ENCODE data around the gene SRGAP3.

SRGAP3 gene

DNA sequence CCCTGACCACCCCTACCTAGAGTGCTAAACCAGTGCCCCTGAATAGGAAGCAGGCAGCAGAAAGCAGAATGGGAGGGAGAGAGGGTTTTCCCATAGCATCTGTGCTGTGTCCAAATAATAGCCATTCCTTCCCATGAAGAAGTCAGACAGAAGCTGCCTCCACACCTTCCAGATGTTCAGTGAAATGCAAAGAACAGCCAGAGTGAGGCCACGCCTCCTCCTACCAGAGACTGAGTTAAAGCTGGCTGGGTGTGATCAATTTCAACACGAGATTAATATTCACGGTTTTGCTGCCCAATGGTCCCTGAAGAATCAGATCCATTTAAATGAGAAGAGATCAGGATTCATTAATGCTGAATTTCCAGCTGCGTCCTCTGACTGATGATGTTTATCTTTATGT lies 111.8 kb downstream of the SRGAP3 start:
- no peak for DNase-seq

DNA sequence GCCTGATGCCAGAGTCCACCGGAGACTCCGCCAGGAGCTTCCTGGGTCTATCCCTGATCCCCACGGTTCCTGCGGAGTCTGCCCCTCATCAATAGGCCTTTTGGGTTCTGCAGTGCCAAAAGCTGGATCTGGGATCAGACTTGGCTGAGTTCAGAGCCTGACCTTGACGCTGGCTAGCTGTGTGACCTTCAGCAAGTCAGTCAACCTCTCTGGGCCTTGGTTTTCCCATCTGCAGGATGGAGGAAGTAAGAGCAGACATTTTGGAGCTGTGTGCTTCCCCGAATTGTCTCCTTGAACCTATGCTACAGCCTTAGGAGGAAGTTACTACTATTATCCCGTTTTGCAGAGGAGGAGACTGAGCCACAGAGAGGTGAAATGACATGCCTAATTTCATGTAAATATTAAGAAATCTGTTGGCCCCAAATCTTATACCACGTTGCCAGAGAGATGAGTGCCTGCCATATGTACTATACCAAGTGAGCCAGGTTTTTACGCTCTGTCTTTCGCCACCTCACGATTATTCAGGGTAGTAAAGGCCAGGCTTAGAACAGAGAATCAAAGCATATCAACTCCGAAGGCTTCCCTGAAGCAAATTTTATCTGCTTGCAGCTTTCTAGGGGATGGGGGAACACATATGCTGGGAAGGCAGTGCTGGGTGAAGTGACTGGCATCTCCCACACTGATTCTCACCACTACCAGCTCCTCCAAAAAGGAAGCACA lies 112.5 kb downstream of the SRGAP3 start:
- no peak for DNase-seq

DNA sequence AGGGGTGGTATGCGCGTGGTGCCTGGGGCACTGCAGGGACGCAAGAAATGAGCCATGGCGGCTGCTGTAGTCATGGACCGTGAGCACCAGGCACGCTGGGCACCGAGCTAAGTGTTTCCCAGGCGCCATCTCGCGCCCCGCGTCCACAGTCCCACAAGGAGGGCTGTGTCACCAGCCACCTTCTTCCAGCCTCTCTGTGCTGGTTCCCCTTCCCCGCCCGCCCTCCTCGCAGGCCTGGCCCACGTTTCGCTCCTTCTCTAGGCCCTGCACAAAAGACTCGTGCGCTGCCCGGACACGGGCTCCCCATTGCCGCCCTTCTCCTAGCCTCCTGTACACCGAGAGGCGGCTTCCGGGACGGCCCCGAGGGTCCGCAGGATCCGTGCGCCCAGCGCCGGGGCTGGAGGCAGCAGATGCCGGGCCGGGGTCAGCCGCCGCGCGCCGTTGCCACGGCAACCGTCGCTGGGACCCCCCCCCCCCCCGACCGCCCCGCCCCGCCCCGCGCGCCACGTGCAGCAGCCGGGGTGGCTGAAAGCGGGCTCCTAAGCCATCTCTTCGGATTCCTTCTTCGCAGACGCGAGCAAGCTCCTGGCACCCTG lies 113.4 kb downstream of the SRGAP3 start:
- no peak for DNase-seq

DNA sequence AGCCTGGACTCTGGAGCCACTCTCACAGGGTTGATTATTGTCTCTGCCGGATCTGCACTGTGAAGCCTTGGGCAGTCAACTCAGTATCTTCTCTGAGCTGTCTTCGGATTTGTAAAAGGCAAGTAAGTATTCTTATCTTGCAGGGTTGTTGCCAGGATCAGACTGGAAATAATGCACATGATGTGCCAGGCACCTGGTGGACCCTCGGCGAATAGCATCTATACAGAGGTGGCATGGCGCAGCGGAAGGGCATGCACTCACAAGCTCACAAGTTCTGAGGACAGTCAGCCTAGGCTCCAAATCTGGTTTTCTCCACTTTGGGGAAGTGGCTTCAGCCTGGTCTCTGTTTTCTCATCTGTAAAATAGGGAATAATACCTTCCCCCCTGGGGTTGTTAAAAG lies 113.9 kb downstream of the SRGAP3 start:
- DNase-seq = no peak

DNA sequence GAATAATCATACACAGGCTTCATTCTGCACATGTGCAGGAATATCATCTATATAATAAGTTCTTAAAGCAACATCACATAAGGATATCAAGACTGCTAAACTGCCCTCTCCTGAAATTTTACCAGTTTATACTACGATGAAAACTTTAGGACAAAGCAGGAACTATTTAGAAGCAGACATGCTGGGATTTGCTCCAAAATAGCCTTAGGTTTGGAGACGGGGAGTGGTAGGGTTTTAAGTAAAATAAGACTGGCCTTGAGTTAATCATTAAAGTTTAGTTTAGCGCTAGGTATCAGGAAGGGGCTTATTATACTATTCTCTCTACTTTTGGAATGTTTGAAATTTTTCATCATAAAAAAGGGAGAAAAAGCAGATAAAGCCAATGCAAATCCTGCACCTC lies 115.8 kb downstream of the SRGAP3 start:
- DNase-seq = no peak

DNA sequence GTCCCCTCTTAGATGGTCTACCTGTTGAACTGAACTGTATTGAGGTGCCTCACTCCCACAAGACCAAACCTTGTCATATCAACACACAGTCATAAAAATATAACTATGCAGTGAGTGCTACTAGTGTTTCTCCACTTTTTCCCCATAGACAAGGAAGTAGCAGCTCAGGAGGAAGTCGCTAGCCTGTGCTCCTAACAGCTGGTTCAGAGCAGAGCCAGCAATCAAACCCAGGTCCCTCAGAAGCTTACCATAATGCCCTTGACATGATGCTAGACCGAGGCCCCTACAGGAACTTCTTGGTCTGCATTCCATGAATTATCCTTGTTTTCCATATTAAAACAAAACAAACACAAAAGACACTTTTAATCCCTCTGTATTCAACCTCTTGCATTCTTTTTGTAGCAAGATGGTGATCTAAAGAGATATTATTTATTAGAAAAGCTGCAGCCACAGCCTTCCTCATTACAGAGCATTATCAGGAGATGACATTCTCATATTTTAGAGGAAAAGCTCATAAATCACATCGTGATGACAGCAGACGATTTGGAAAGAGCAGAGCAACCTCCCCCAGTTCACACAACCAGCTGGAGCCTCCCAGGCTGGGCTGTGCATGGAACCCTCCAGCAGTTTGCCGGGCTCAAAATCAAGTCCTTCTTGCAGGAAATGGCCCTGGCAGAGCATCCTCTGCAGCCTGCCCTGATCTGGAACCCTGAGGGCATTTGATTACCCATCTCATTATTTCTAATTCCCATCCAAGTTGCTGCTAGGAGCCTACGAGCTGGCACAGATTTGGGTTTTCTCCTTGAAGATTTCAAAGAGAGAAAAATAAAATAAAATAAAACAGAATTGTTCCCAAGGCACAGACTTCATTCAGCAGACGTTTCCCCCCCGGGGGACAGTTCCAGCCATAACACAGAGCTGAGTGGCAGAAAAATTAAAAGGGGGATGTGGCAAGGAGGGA lies 118.8 kb downstream of the SRGAP3 start:
- DNase-seq = no peak

DNA sequence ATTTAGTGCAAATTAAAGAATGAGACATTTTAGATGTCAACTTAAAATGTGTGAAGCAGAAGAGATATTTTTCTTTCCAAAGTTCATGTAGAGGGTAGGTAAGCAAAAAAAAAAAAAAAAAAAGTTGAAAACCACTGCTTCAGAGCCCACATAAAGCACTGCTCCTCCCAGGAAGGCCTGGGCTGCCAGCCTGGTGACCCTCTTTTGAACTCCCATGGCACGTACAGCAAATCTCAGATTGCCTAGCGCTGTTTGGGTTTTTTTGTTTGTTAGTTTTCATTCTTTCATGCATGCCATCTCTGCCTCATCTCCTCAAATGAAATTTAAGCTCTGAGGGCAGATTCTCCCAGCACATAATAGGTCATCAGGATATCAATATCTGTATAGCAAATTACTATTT lies 120.1 kb downstream of the SRGAP3 start:
- no peak for DNase-seq

DNA sequence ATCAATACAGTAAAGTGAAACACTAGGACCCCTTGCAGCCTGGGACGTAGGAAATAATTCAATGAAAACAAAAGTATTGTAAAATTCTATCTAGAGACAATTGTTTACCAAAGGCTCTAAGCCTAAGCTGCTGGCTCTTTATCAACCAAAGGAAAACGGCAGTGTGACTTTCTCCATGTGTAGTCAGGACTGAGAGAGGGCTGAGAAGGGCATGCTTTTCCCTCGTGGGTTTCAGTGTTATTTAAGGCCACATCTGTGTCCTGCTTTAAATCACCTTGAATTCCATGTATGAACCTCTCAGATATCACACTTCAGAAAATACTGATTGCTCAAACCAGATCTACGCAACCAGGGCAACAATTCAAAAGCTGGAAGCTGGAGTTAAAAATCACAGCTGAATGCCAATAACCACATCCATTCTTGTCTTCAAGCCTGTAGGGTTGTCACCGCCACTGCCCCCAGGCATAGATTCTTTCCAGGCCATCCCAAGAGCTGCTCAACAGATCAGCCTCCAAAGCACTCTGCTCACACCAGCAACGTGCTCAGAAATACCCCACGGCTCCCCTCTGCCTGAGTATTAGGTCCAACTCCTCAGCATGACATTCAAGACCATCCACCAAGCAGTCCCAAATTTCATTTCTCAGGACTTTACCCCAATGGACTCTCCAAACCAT lies 124.0 kb downstream of the SRGAP3 start:
- DNase-seq = no peak

DNA sequence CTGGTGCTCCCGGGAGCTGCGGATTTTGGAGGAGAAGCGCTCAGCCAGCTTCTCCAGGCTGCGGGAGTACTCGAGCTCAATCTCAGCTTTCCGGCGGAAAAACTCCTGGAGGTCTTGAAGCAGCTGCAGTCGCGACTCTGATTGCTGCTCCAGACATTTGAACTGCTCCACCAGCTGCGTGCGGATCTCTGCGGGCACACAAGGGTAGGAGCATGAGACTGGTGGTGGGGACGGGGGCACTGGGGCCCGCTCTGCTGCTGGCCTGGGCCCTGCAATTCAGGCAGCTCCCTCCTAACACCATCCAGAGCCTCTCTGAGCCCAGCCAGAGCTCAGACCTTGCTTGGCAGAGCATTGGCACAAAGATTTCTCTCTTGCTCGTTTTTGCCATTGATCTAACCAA lies 124.7 kb downstream of the SRGAP3 start:
- no peak for DNase-seq

DNA sequence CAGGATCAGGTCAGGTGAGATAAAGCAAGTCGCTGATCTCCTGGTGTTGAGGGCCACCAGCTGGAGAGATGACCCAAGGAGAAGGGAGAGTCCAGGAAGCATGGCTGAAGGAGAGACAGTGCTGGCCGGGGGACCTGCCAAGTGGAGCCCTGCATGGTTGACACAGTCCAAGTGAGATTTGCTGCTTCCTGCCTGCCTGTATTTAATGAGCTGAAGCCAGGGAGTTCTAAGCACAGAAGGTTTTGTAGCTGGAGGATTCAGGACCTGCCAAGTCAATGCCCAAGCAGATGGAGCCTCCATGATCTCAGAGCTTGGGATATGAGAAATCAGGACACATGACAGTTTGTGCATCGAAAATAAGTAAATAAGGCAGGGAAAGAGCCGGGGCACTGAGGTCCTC lies 125.6 kb downstream of the SRGAP3 start:
- DNase-seq = no peak

DNA sequence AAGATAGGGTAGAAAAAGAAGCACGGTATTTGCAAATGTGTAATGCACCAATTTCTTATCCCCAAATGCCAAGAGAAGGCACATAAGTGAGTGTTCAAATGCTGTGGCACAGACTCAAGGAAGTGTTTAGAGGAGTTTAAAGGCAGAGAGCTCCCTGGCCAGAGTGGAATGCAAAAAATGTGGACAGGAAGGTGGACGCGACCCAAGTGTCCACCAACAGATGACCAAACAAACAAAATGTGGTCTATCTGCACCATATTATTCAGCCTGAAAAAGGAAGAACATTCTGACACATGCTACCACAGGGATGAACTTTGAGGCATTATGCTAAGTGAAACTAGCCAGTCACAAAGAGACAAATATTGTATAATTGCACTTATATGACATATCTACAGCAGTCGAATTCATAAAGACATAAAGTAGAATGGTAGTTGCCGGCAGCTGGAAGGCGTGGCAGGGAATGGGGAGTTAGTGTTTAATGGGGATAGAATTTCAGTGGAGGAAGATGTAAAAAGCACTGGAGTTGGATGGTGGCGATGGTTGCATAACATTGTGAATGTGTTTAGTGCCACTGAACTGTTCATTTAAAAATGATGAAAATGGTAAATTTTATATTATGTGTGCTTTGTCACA lies 126.6 kb downstream of the SRGAP3 start:
- DNase-seq = no peak

DNA sequence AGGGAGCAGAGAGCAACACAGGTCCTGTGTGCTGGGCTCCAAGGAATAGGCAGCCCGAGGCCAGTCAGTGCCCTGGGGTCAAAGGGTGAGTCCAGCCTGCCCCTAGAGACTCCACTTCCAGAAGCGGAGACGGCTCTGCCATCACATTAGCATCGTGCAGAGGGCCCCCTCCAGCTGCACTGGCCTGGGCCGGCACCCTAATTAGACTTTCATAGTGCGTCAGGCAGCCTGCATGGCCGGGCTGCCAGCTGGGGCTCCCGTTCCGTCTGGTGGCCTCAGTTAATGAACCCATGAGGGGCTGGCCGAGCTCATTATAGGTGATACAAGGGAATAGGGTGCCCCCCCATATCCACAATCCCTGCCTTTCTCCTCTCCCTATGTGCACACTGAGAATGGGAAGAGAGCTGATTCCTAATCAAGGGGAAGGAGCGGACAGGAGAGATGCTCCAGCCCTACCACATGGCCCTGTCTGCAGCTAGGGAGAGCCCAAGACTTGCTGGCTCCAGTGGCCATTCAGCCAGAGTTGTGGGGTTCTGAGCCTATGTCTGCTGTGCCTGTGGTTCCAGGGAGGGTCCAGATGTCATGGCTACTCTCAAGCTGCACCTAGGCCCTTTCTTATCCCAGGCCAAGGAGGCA lies 128.0 kb downstream of the SRGAP3 start:
- no peak for DNase-seq

DNA sequence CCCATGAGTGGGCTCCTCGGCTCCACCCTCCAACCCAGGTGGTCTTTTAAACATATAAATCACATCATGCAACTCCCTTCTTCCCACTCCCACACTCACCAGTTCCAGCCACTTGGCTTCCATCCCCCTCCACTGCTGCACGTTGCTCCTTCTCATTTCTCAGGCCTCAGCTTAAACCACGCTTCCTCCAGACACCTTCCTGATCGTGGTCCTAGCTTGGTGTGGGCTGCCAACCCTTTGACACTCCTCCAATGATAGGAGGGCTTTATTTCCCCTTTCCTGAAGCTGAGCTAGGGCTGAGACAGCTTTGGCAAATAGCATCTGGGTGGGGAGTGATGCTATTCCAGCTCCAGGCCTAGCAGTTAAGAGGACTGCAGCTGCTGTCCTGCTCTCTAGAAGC lies 130.1 kb downstream of the SRGAP3 start:
- DNase-seq = no peak

DNA sequence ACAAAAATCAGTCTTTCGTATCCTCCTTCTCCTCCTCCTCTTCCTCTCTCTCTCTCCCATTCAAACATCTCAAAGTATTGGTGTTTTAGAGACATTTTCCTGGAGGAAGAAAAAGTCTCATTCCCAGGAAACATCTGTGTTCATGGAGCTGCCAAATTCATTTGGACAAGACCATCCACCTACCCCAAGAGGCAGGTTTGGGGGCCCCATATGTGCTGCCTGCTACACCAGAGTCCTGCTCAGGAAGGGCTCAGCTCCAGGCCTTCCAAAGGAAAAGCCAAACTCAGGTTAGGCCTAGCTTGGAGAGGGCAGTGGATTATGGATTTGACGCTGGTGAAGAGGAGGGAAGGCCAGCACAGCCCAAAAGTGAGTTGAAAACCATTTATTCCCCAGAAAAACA lies 131.2 kb downstream of the SRGAP3 start:
- DNase-seq = no peak

DNA sequence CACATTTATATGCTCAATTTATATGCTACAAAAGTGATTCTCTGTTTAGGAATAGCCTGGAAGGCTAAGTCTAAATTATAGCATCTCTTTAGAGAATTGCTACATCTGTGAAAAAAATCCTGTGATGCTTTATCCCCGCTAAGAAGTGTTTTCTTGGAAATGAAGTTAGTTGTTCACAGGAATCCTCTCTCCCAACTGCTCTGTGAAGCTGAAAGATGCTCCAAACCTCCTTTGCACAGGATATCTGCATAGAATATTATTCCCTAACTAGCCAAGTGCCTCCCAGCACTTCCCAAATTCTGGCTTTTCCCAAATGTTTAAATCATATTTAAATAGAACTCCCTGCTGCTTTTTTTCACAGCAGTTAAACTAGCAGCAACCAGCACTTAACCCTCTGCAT lies 132.2 kb downstream of the SRGAP3 start:
- DNase-seq = no peak

DNA sequence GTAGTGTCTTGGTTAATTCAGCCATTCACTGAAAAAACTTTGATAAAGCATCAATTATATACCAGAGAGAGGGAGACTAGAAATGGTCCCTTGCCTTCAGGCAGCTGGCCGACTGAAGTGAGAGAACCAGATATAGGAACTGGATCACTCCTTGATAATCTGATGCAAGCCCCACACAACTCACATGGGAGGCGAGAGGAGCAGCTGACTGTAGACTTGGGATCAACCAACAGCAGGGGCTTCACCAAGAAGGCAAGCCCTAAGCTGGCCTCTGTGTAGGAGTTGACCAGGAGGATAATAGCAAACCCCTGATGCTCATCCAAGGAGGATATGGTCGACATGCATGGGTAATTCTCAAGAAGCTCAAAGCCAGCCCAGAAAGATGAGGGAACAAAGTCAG lies 133.1 kb downstream of the SRGAP3 start:
- no peak for DNase-seq

DNA sequence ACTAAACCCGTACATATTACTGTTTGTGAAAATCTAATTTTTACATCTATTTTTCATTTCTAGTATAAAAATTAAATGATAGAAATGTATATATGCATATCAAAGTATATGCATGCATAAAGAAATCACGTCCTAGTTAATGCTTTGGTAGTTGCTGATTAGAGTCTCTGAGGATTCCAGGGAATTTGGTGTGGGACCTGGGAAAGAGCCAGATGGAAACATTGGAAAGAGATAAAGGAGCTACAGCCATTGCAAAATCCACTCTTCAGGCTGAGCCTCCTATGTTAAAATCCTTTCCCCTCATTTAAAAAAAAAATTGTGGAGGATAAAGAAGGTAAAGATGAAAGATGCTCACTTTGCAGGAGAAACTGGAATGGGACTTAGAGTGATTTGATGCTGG lies 134.1 kb downstream of the SRGAP3 start:
- no peak for DNase-seq

DNA sequence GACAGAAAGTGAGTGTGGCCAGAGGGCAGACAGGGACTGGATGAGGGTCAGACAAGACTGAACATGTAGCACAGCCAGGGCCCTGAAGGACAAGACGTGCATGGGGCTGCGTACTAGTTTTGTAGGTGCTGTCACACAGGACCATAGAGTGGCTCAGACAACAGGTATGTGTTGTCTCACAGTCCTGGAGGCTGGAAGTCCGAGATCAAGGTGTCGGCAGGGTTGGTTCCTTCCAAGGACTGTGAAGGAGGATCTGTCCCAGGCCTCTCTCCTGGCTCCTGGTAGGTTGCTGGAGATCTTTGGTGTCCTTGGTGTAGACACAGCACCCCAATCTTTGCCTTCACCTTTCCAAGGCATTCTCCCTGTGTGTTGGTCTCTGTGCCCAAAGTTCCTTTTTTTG lies 136.4 kb downstream of the SRGAP3 start:
- DNase-seq = no peak

DNA sequence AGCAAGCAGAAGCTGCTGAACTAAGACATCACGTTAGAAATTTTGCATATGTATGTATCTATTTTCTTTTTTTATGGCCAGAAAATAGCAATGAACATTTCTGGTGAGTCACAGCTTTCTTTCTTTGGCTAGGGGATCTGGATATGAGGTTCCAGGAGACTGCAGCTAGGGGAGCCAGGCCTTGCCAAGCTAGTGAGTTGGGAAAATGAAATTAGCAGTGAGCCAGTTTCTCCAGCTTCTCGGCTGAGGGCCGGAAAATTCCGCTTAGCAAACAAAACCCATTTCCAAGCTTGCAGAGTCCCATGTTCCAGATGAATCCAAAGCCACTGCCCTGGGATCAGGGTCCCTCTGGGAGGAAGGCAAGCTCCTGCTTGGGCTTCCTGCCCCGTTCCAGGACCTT lies 137.6 kb downstream of the SRGAP3 start:
- DNase-seq = no peak

DNA sequence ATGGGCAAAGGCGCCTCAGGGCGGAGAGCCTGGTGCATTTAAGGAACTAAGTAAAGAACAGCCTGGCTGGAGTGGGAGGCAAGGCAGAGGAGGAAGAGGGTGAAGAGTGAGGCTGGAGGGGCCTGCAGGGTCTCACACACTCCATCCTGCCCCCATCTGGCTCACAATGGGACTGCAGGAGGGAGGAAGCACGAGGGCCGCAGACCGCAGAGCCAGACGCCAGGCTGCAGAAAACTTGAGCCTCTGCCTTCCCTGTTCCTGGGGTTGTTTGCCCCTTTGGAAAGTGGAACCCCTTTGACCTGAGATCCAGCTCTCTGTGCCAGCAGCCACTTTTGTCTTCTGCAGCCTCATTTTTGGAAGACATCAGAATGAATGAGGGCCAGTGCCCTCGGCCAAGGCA lies 138.0 kb downstream of the SRGAP3 start:
- no peak for DNase-seq

DNA sequence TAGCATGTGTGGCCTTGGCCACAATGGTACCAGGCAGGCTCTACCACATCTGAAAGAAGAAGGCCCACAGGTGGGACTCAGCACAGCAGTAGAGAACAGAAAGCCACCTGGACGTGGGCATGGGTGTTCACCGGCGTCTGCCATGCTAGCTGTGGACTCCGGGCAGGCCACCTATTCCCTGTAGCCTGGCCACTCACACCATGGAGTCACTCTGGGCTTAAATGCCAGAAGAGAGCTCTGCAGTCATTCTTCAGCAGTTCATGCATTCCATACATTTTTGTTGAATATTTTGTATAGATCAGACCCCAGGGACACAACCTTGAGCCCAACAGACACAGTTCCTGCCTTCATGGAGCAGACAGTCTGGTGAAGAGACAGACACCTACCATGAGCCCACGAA lies 138.6 kb downstream of the SRGAP3 start:
- no peak for DNase-seq

DNA sequence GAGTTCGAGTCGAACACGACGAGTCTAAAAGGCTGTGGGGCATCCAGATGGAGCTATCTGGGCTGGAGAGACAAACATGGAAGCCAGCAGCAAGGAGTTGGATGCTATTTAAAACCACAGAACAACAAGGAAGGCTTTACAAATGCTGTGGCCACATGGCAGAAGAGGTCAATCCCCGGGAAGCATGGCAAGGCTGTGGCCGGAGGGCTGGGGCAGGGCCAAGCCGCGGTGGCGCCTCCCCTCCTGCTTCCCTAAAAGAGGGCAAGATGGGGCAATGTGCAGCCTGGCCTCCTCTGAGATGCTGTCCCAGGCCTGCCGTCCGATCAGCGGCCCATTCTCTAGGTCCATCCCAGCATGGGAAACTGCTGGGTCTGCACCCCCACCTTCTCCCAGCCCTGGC lies 139.1 kb downstream of the SRGAP3 start:
- DNase-seq = no peak

DNA sequence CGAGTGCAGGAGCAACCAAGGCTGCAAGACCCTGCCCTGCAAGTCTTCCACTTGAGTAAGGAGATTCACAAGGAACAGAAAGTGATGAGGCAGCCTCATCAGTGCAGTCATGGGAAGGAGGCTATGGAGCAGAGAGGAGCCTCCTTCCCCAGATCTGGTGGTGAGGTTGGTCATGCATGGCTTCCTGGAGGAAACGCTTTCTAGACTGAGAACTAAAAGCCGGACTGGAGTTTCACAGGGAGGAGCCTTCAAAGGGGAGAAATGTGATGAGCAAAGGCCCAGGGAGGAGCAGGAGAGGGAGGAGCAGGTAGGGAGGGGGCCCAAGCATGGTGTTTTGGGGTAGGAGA lies 139.9 kb downstream of the SRGAP3 start:
- DNase-seq = no peak

Data from activated CD4-positive, alpha-beta T cell treated with anti-CD3 and anti-CD28 coated beads for 1 hour (primary cell).